Ishikawa (cell line): Measurements from ENCODE around the gene SLC5A8.

ENCODE experiments used
- CEBPB ChIP-seq: IDR thresholded peaks from 2 replicates; pipeline ENCODE4 v1.6.1; 2012
- CREB1 ChIP-seq: IDR thresholded peaks from 2 replicates; pipeline ENCODE4 v1.6.1; 2012; ENCODE audit warnings: low read depth
- EGR1 ChIP-seq: IDR thresholded peaks from 2 replicates; pipeline ENCODE4 v1.6.1; 2012
- EP300 ChIP-seq: IDR thresholded peaks from 2 replicates; pipeline ENCODE4 v1.6.1; 2012; ENCODE audit warnings: borderline replicate concordance
- FOXM1 ChIP-seq: IDR thresholded peaks from 2 replicates; pipeline ENCODE4 v1.6.1; 2012; ENCODE audit warnings: low read depth, borderline replicate concordance
- NFIC ChIP-seq: IDR thresholded peaks from 2 replicates; pipeline ENCODE4 v1.6.1; 2012
- RAD21 ChIP-seq: IDR thresholded peaks from 2 replicates; pipeline ENCODE4 v1.6.1; 2012; ENCODE audit warnings: low read depth
- REST ChIP-seq: IDR thresholded peaks from 2 replicates; pipeline ENCODE4 v1.6.1; 2012; ENCODE audit warnings: low read depth, mild to moderate bottlenecking
- TAF1 ChIP-seq: IDR thresholded peaks from 2 replicates; pipeline ENCODE4 v1.6.1; 2012; ENCODE audit warnings: low read depth, mild to moderate bottlenecking
- TCF12 ChIP-seq: IDR thresholded peaks from 2 replicates; pipeline ENCODE4 v1.6.1; 2012; ENCODE audit warnings: low read depth
- TEAD4 ChIP-seq: IDR thresholded peaks from 2 replicates; pipeline ENCODE4 v1.6.1; 2012
- USF1 ChIP-seq: IDR thresholded peaks from 2 replicates; pipeline ENCODE4 v1.6.1; 2012
- YY1 ChIP-seq: IDR thresholded peaks from 2 replicates; pipeline ENCODE4 v1.6.1; 2012; ENCODE audit warnings: low read depth
- ZBTB7A ChIP-seq: IDR thresholded peaks from 2 replicates; pipeline ENCODE4 v1.6.1; 2012; ENCODE audit warnings: low read depth
- TF ChIP-seq, protein P1 (sequence below): IDR thresholded peaks from 2 replicates; pipeline ENCODE4 v1.6.1; 2012

Gene SLC5A8

GRCh38 chr12:101231636-101232035, 21.6 kb upstream of the SLC5A8 start:
- TF ChIP-seq ZBTB7A (no peak), USF1 (no peak), RAD21 (no peak), TCF12 (no peak), CEBPB (no peak), EP300 (no peak), TEAD4 (no peak), EGR1 (no peak), YY1 (no peak), REST (no peak), TAF1 (no peak), FOXM1 (no peak), CREB1 (no peak), NFIC (no peak)
- TF ChIP-seq, protein P1, sequence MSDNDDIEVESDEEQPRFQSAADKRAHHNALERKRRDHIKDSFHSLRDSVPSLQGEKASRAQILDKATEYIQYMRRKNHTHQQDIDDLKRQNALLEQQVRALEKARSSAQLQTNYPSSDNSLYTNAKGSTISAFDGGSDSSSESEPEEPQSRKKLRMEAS = no peak

- TF ChIP-seq NFIC (no peak), YY1 (no peak)
Measured at GRCh38 chr12:101230547-101230946, 20.5 kb upstream of the SLC5A8 start.

DNA sequence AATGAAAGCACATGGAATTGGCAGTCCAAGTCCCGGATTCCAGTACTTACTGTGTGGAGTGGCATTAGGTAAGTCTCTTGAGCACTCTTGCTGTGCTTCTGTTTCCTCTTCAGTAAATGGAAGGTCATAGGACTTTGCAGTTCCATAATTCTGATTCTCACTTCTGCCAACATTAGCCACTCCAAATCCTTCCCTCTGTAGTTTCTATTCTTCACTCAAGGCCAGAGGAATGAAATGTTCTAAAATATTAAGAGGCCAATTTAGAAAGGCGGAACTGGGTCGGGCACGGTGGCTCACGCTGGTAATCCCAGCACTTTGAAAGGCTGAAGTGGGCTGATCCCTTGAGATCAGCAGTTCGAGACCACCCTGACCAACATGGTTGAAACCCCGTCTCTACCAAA, 19.8 kb upstream of the SLC5A8 start:
- no peak for TF ChIP-seq USF1
- no peak for TF ChIP-seq EP300
- no peak for TF ChIP-seq EGR1
- TF ChIP-seq TEAD4 = no peak
- TF ChIP-seq ZBTB7A = no peak
- no peak for TF ChIP-seq RAD21
- no peak for TF ChIP-seq CREB1
- TF ChIP-seq YY1 = no peak
- TF ChIP-seq REST = no peak
- TF ChIP-seq FOXM1 = no peak
- TF ChIP-seq NFIC = no peak
- no peak for TF ChIP-seq TAF1
- TF ChIP-seq, protein P1 = no peak
- no peak for TF ChIP-seq CEBPB
- no peak for TF ChIP-seq TCF12

- TF ChIP-seq CEBPB (no peak), ZBTB7A (no peak), CREB1 (no peak), YY1 (no peak), TCF12 (no peak), REST (no peak), FOXM1 (no peak), EP300 (no peak), RAD21 (no peak), TAF1 (no peak), USF1 (no peak), NFIC (no peak), TEAD4 (no peak), EGR1 (no peak)
- TF ChIP-seq, protein P1 = no peak
Measured at GRCh38 chr12:101221301-101221700, 11.3 kb upstream of the SLC5A8 start.
